Loucy (cell line): ENCODE measurements around the gene CCHCR1.

ENCODE experiments used
- EZH2phosphoT487 ChIP-seq: fragments of 200-600 bp; IDR thresholded peaks from 2 replicates; pipeline ENCODE4 v1.6.1; 2018; ENCODE audit warnings: antibody characterized with exemption, mild to moderate bottlenecking, moderate library complexity, borderline replicate concordance
- TF ChIP-seq, protein P1 (sequence below): fragments of 200-600 bp; sonication (generic); conservative IDR thresholded peaks from 2 replicates; pipeline ENCODE4 v1.5.1; 2014; ENCODE audit warnings: mild to moderate bottlenecking, antibody characterized with exemption, low read length

GRCh38 chr6:31144970-31145340 is 12.6 kb downstream of the CCHCR1 start:
- TF ChIP-seq, protein P1, sequence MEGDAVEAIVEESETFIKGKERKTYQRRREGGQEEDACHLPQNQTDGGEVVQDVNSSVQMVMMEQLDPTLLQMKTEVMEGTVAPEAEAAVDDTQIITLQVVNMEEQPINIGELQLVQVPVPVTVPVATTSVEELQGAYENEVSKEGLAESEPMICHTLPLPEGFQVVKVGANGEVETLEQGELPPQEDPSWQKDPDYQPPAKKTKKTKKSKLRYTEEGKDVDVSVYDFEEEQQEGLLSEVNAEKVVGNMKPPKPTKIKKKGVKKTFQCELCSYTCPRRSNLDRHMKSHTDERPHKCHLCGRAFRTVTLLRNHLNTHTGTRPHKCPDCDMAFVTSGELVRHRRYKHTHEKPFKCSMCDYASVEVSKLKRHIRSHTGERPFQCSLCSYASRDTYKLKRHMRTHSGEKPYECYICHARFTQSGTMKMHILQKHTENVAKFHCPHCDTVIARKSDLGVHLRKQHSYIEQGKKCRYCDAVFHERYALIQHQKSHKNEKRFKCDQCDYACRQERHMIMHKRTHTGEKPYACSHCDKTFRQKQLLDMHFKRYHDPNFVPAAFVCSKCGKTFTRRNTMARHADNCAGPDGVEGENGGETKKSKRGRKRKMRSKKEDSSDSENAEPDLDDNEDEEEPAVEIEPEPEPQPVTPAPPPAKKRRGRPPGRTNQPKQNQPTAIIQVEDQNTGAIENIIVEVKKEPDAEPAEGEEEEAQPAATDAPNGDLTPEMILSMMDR, result no peak
- no peak for TF ChIP-seq EZH2phosphoT487
